Left lung (tissue), 10 donors: ENCODE results near the gene PCGF3. TPM values are rescaled to one million over a fixed set of nuclear protein-coding genes. Genes with fewer than 3 reads are reported as not detected.

Source experiments
- ATAC-seq: fragments of 200-7000 bp; cut with Tn5 transposase; one replicate; pipeline ENCODE4 v1.9.1; 2020; ENCODE audit warnings: moderate library complexity
- DNase-seq, 4 donors: peaks; one replicate each; pipeline ENCODE4 v3.0.0-alpha.2; 2013 to 2020
- H3K27ac ChIP-seq, 2 donors: fragments of 200-600 bp; sonication (generic) in 1 of 2; one replicate each; pipeline versions ENCODE4 v1.5.0 to v1.8.0; 2020 to 2021
- H3K27me3 ChIP-seq, 2 donors: fragments of 200-600 bp; sonication (generic) in 1 of 2; one replicate each; pipeline versions ENCODE4 v1.5.0 to v1.8.0; 2020 to 2021
- H3K36me3 ChIP-seq, 2 donors: fragments of 200-600 bp; sonication (generic) in 1 of 2; one replicate each; pipeline versions ENCODE4 v1.5.0 to v1.8.0; 2020 to 2021
- H3K4me1 ChIP-seq, 2 donors: fragments of 200-600 bp; one replicate each; pipeline ENCODE4 v1.8.0; 2021
- H3K4me3 ChIP-seq, 2 donors: fragments of 200-600 bp; sonication (generic) in 1 of 2; one replicate each; pipeline versions ENCODE4 v1.5.0 to v1.8.0; 2020 to 2021; ENCODE audit warnings: mild to moderate bottlenecking in 1 of 2
- H3K9me3 ChIP-seq, 2 donors: fragments of 200-600 bp; sonication (generic) in 1 of 2; one replicate each; pipeline versions ENCODE4 v1.5.0 to v1.8.0; 2020 to 2021
- intact Hi-C, 2 donors: fragments of 100-400 bp; cut with DNase I; formaldehyde crosslinking; loops; one replicate each; pipeline versions ENCODE4 v1.11.2 to v1.14.2; 2022
- polyA plus RNA-seq, 6 donors: library from polyadenylated mRNA; unstranded; fragments of 120-200 nt; gene quantifications; one replicate each; pipeline ENCODE4 v1.2.1, GENCODE V29; 2013; ENCODE audit not compliant: insufficient read length in 6 of 6
- total RNA-seq, 2 donors: library from RNA; stranded (reverse); fragmentation: NEBNext Ultra II Directional; extraction: Animal tissue kit (Norgen Biotek cat#: 25700); gene quantifications; one replicate each; pipeline ENCODE4 v1.2.1, GENCODE V29; 2021
- TF ChIP-seq, protein P1 (sequence below), 2 donors: fragments of 200-600 bp; sonication (generic) in 1 of 2; IDR thresholded peaks; one replicate each; pipeline versions ENCODE4 v1.5.0 to v1.8.0; 2021; ENCODE audit warnings: antibody characterized with exemption in 2 of 2
- donor health status: DM: no; HTN: yes; CAD: no.
- donor health status: DM: no; HTN: no; CAD: no.

PCGF3 gene
- total and polyA plus RNA-seq, 8 donors: 43.7 to 110 (median 88.7) TPM

DNA sequence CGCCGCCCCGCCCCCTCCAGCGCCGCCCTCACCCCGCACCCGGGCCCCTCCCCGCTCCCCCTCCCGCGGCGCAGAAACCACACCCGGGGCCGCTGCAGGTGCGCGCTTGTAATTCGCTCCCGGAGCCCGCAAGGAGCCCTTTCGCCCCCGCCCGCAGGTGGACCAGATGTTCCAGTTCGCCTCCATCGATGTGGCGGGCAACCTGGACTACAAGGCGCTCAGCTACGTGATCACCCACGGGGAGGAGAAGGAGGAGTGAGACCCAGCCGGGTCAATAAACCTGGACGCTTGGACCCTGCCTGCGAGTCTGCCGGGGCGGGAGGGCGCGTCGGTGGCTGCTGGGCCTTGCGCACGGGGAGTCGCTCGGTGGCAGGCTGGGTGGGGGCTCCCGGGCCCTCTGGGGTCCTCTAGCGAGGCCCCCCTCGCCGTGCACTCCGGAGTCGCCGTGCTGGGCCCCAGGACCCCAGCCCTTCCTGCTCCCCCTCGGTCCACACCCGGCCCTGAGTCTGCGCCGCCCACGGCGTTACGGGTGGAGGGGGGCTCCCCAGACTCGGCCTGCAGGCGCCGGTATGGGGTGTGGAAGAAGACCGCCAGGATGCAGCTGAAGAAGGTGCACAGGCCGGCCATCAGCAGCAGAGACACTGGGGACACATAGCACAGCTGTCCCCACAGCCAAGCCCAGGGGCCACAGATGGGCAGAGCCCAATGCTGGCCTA lies 23.7 kb upstream of the PCGF3 start:
- H3K36me3 ChIP-seq: peaks cover 0 to 5% of the 10 kb centered on the region in 2 donors
- intact Hi-C loops: no loop called here
- peak in 1 of 4 donors; percentile 88 for DNase-seq
- peak; percentile 4 for ATAC-seq
- H3K4me1 ChIP-seq: peaks cover 10 to 28% of the 10 kb centered on the region in 2 donors
- H3K27me3 ChIP-seq: no peaks in the 10 kb centered on the region
- no peaks in the 10 kb centered on the region for H3K9me3 ChIP-seq
- TF ChIP-seq, protein P1, sequence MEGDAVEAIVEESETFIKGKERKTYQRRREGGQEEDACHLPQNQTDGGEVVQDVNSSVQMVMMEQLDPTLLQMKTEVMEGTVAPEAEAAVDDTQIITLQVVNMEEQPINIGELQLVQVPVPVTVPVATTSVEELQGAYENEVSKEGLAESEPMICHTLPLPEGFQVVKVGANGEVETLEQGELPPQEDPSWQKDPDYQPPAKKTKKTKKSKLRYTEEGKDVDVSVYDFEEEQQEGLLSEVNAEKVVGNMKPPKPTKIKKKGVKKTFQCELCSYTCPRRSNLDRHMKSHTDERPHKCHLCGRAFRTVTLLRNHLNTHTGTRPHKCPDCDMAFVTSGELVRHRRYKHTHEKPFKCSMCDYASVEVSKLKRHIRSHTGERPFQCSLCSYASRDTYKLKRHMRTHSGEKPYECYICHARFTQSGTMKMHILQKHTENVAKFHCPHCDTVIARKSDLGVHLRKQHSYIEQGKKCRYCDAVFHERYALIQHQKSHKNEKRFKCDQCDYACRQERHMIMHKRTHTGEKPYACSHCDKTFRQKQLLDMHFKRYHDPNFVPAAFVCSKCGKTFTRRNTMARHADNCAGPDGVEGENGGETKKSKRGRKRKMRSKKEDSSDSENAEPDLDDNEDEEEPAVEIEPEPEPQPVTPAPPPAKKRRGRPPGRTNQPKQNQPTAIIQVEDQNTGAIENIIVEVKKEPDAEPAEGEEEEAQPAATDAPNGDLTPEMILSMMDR (IDR thresholded peaks at IDR 0.05): no peak
- no peak overlapping the region for H3K27ac ChIP-seq
- no peak overlapping the region for H3K4me3 ChIP-seq

DNA sequence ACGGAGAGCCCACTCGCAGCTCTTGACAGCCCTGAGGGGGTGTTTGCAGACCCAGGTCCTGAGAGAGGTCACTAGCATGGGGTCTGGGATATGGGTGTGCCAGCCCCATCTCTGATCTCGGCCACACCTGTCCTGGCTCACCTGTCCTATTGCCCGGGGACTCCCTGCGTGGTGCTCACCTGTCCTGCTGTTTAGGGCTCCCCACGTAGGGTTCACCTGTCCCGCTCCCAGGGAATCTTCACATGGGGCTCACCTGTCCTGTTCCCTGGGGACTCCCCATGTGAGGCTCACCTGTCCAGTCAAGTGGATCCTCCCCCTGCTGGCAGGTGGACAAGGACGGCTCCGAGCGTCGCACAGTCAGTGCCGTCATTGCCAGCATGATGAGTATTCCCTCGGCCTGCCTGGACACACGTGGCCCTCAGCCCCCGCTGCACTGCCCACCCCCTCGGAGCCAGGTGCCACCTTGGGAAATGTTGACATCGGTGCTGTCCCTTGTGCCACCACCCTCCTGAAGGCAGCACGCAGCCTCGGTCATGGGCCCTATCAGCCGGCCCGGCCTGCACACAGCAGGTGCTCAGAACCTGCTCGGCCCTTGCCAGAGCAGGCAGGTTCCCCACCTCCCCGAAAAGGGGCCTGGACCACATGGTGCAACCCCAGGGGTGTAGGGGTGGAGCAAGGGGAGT lies 23.0 kb upstream of the PCGF3 start:
- Histone ChIP-seq H3K27ac (no peak overlapping the region), H3K4me3 (no peak overlapping the region), H3K27me3 (no peaks in the 10 kb centered on the region), H3K4me1 (peaks cover 17 to 36% of the 10 kb centered on the region in 2 donors), H3K9me3 (no peaks in the 10 kb centered on the region), H3K36me3 (peaks cover 0 to 5% of the 10 kb centered on the region in 2 donors)
- ATAC-seq (no peak), DNase-seq (peak in 1 of 4 donors; percentile 73)
- TF ChIP-seq, protein P1 (IDR thresholded peaks at IDR 0.05): no peak
- intact Hi-C loops: no loop called here

DNA sequence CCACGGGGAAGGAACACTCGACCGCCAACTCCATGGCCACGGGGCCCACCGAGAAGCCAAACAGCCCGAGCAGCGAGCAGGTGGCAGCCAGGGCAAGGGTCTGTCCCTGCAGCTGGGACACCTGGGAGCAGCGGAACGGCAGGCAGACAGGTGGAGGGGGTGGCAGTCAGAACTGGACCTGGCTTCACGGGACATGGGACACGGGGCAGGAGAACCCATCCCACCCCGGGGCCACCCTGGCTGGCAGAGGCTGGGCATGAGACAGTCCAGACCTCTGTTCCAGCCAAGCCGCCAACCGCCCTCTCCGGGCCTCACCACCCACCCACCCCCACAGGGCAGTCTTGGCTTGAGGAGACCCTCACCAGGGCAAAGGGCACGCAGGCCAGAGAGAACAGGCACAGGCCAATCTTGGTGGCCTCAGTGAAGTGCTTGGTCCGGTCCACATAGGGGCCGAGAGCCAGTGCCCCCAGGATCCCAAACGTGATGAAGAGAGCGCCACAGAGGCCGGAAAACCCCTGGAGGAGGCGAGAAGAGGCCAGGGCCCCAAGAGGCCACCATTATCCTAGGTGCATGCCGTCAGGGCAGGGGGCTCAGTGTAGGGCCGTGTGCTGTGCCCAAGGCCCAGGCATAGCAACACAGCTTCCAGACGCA lies 22.3 kb upstream of the PCGF3 start:
- H3K27ac ChIP-seq: no peak overlapping the region
- DNase-seq (peak in 1 of 4 donors; percentile 65), ATAC-seq (no peak)
- no peak overlapping the region for H3K4me3 ChIP-seq
- intact Hi-C loops: no loop called here
- peaks cover 0 to 5% of the 10 kb centered on the region in 2 donors for H3K36me3 ChIP-seq
- TF ChIP-seq, protein P1 (IDR thresholded peaks at IDR 0.05): no peak
- peaks cover 22 to 43% of the 10 kb centered on the region in 2 donors for H3K4me1 ChIP-seq
- peaks cover 0 to under 1% of the 10 kb centered on the region in 2 donors for H3K27me3 ChIP-seq
- H3K9me3 ChIP-seq: no peaks in the 10 kb centered on the region

DNA sequence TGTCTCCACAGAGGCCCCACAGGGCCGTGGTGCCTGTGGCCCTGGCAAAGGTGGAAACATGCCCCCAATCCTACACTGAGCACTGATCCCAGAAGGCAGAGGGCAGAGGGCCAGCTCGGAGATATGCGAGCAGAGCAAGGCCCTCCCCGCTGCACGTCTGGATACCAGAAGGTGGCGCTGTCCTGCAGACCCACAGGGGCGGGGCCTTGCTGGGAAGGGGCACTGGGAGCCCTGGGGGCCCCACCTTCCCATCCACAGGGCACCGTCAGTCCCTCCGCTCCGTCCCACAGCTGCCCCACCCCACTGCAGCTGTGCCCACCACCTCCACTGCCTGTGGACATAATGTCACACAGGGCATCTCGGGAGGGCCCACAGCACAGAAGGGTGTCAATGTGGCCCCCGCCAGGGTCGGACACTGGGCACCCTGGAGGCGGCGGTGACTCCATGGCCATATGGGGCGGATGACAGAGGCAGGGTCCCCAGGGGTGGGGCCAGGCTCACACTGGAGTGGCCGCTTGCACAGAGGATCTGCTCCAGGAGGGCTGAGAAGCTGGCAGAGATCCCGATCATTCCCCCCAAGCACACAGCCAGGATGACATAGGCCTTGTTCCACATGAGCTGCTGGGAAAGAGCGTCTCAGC lies 21.5 kb upstream of the PCGF3 start:
- TF ChIP-seq, protein P1 (IDR thresholded peaks at IDR 0.05): peak; percentile 55 to 75
- peak in 3 of 4 donors; percentile 60 to 89 (median 67) for DNase-seq

More for the DNA sequence above, 21.5 kb upstream of the PCGF3 start:
- Histone ChIP-seq H3K27me3 (peaks cover 0 to 8% of the 10 kb centered on the region in 2 donors), H3K4me3 (no peak overlapping the region), H3K27ac (no peak overlapping the region), H3K36me3 (peaks cover 0 to 5% of the 10 kb centered on the region in 2 donors), H3K4me1 (peaks cover 26 to 49% of the 10 kb centered on the region in 2 donors), H3K9me3 (no peaks in the 10 kb centered on the region)
- intact Hi-C loops: no loop called here
- peak; percentile 4 for ATAC-seq
